ENCODE measurements around the gene MRAS. TPM values are rescaled to one million over a fixed set of nuclear protein-coding genes. Genes with fewer than 3 reads are reported as not detected.
"Not testable (repeated sequence)": the region's sequence is repeated elsewhere in the genome, so short reads cannot be mapped to it uniquely, and the experiment has no call there.

MRAS gene
- total RNA-seq, 1 donor from 2014 or later: 41.5 TPM

- no peaks in the 10 kb centered on the region for H3K36me3 Mint-ChIP-seq (ENCODE audit: unreplicated experiment)
- H3K27ac Mint-ChIP-seq (ENCODE audit: unreplicated experiment): no peak overlapping the region
- DNase-seq: no peak
- no peak for TF ChIP-seq CTCF (IDR thresholded peaks at IDR 0.05; ENCODE audit: partially characterized antibody, unreplicated experiment)
- H3K27me3 Mint-ChIP-seq (ENCODE audit: unreplicated experiment): peaks cover 5% of the 10 kb centered on the region
- H3K4me1 Mint-ChIP-seq (ENCODE audit: low read depth, unreplicated experiment): peaks cover 3% of the 10 kb centered on the region
- H3K4me3 Mint-ChIP-seq (ENCODE audit: unreplicated experiment): no peak overlapping the region
- H3K9me3 Mint-ChIP-seq (ENCODE audit: unreplicated experiment): peaks cover 3% of the 10 kb centered on the region
Measured at GRCh38 chr3:138451595-138452162, 103.3 kb downstream of the MRAS start.

- no peak for TF ChIP-seq CTCF (IDR thresholded peaks at IDR 0.05; ENCODE audit: partially characterized antibody, unreplicated experiment)
- peaks cover 5% of the 10 kb centered on the region for H3K27me3 Mint-ChIP-seq (ENCODE audit: unreplicated experiment)
- peaks cover 3% of the 10 kb centered on the region for H3K9me3 Mint-ChIP-seq (ENCODE audit: unreplicated experiment)
- no peaks in the 10 kb centered on the region for H3K36me3 Mint-ChIP-seq (ENCODE audit: unreplicated experiment)
- H3K27ac Mint-ChIP-seq (ENCODE audit: unreplicated experiment): no peak overlapping the region
- DNase-seq: no peak
- H3K4me1 Mint-ChIP-seq (ENCODE audit: low read depth, unreplicated experiment): peaks cover 3% of the 10 kb centered on the region
- H3K4me3 Mint-ChIP-seq (ENCODE audit: unreplicated experiment): no peak overlapping the region
Measured at GRCh38 chr3:138452436-138452835, 104.1 kb downstream of the MRAS start.

GRCh38 chr3:138453940-138454339 is 105.6 kb downstream of the MRAS start:
- not testable (repeated sequence) for H3K4me1 Mint-ChIP-seq (ENCODE audit: low read depth, unreplicated experiment); H3K27ac Mint-ChIP-seq (ENCODE audit: unreplicated experiment); H3K36me3 Mint-ChIP-seq (ENCODE audit: unreplicated experiment); H3K4me3 Mint-ChIP-seq (ENCODE audit: unreplicated experiment); H3K9me3 Mint-ChIP-seq (ENCODE audit: unreplicated experiment); DNase-seq
- H3K27me3 Mint-ChIP-seq (ENCODE audit: unreplicated experiment): peaks cover 11% of the 10 kb centered on the region

Other genes starting within 250 kb of the MRAS start
- 3.3 TPM for gene DZIP1L, start 233.0 kb upstream of the MRAS start, total RNA-seq (ENCODE audit: unreplicated experiment)
- gene A4GNT, start 216.2 kb upstream of the MRAS start, total RNA-seq (ENCODE audit: unreplicated experiment): not detected
- gene DBR1, start 173.7 kb upstream of the MRAS start, total RNA-seq (ENCODE audit: unreplicated experiment): 16.0 TPM
- 54.4 TPM for gene ARMC8, start 161.3 kb upstream of the MRAS start, total RNA-seq (ENCODE audit: unreplicated experiment)
- 0.47 TPM for gene NME9, start 18.7 kb upstream of the MRAS start, total RNA-seq (ENCODE audit: unreplicated experiment)
- gene ESYT3, start 86.0 kb downstream of the MRAS start, total RNA-seq (ENCODE audit: unreplicated experiment): not detected
- gene CEP70, start 245.7 kb downstream of the MRAS start, total RNA-seq (ENCODE audit: unreplicated experiment): 15.7 TPM

All from glutamatergic neuron (in vitro differentiated cells).